Endothelial cell of umbilical vein (primary cell): ENCODE measurements around the gene CHST12.

ENCODE experiments used
- EZH2 ChIP-seq: IDR thresholded peaks from 2 replicates; pipeline ENCODE4 v1.6.1; 2012; ENCODE audit warnings: borderline replicate concordance, low read depth, mild to moderate bottlenecking, moderate library complexity, low read length, inconsistent platforms; ENCODE audit not compliant: severe bottlenecking
- FOS ChIP-seq: IDR thresholded peaks from 2 replicates; pipeline ENCODE4 v1.6.1; 2011; ENCODE audit warnings: mild to moderate bottlenecking, low read length, moderate library complexity, borderline replicate concordance; ENCODE audit not compliant: insufficient read depth
- GATA2 ChIP-seq: IDR thresholded peaks from 2 replicates; pipeline ENCODE4 v1.7.0; 2011; ENCODE audit warnings: low read depth, mild to moderate bottlenecking, moderate library complexity, mixed read lengths, low read length; ENCODE audit not compliant: insufficient read length, insufficient read depth
- JUN ChIP-seq: IDR thresholded peaks from 2 replicates; pipeline ENCODE4 v1.6.1; 2011; ENCODE audit warnings: borderline replicate concordance, low read depth; ENCODE audit not compliant: insufficient read length, insufficient read depth
- MYC ChIP-seq: IDR thresholded peaks from one replicate; pipeline ENCODE4 v1.6.1; 2011; ENCODE audit warnings: mild to moderate bottlenecking, low read depth, low read length
- POLR2A ChIP-seq: IDR thresholded peaks from 2 replicates; pipeline ENCODE4 v1.6.1; 2012; ENCODE audit warnings: low read depth, mild to moderate bottlenecking, control low read depth, low read length
- POLR2AphosphoS5 ChIP-seq: IDR thresholded peaks from 2 replicates; pipeline ENCODE4 v1.6.1; 2012; ENCODE audit warnings: low read depth, mild to moderate bottlenecking, control low read depth, low read length, moderate library complexity; ENCODE audit not compliant: insufficient read depth
- TF ChIP-seq, protein P1 (sequence below), 2 donors: IDR thresholded peaks; 1 replicate in 1 of 2; 2 replicates in 1 of 2; pipeline ENCODE4 v1.5.1; 2011; ENCODE audit warnings: low read length in 2 of 2, mild to moderate bottlenecking in 2 of 2, moderate library complexity in 2 of 2, control low read depth in 1 of 2, inconsistent platforms in 1 of 2, low read depth in 1 of 2; ENCODE audit not compliant: insufficient read depth in 1 of 2; ENCODE audit errors: extremely low read depth in 1 of 2
- TF ChIP-seq, protein P2 (sequence below): IDR thresholded peaks from 2 replicates; pipeline ENCODE4 v1.6.1; 2011; ENCODE audit not compliant: insufficient read depth, insufficient read length

DNA sequence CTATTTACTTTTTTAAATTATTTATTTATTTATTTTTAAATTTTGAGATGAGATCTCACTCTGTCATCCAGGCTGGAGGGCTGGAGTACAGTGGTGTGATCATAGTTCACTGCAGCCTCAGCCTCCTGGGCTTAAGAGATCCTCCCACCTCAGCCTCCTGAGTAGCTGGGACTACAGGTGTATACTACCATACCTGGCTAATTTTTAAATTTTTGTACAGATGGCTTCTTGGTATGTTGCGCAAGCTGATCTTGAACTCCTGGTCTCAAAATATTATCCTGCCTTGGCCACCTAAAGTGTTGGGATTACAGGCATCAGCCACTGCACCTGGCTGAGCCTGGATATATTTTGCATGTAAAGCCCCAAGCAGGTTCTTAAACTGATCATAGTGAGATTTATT is 7.6 kb downstream of the CHST12 start:
- TF ChIP-seq, protein P1, sequence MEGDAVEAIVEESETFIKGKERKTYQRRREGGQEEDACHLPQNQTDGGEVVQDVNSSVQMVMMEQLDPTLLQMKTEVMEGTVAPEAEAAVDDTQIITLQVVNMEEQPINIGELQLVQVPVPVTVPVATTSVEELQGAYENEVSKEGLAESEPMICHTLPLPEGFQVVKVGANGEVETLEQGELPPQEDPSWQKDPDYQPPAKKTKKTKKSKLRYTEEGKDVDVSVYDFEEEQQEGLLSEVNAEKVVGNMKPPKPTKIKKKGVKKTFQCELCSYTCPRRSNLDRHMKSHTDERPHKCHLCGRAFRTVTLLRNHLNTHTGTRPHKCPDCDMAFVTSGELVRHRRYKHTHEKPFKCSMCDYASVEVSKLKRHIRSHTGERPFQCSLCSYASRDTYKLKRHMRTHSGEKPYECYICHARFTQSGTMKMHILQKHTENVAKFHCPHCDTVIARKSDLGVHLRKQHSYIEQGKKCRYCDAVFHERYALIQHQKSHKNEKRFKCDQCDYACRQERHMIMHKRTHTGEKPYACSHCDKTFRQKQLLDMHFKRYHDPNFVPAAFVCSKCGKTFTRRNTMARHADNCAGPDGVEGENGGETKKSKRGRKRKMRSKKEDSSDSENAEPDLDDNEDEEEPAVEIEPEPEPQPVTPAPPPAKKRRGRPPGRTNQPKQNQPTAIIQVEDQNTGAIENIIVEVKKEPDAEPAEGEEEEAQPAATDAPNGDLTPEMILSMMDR (IDR thresholded peaks at IDR 0.05; ENCODE audit: extremely low read depth in 1 of 2, insufficient read depth in 1 of 2, low read depth in 1 of 2, low read length in 2 of 2), result no peak
- TF ChIP-seq POLR2A, result no peak
- no peak for TF ChIP-seq JUN
- no peak for TF ChIP-seq EZH2
- no peak for TF ChIP-seq POLR2AphosphoS5
- TF ChIP-seq, protein P2, sequence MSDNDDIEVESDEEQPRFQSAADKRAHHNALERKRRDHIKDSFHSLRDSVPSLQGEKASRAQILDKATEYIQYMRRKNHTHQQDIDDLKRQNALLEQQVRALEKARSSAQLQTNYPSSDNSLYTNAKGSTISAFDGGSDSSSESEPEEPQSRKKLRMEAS, result no peak
- no peak for TF ChIP-seq FOS
- TF ChIP-seq GATA2, result no peak
- TF ChIP-seq MYC, result no peak
